Lung (tissue), 12 donors: ENCODE results near the gene LLGL2. TPM values are rescaled to one million over a fixed set of nuclear protein-coding genes. Genes with fewer than 3 reads are reported as not detected.

ENCODE experiments used
- ATAC-seq: fragments of 200-7000 bp; cut with Tn5 transposase; one replicate; pipeline ENCODE4 v1.9.1; 2020; ENCODE audit warnings: moderate number of reproducible peaks; ENCODE audit not compliant: insufficient read depth, low FRiP score
- DNase-seq, 3 donors: peaks; one replicate each; pipeline ENCODE4 v3.0.0-alpha.2; 2013 to 2017
- H3K27ac ChIP-seq, 2 donors: one replicate each; pipeline ENCODE4 v1.5.1; 2013; ENCODE audit warnings: mild to moderate bottlenecking in 2 of 2, moderate library complexity in 2 of 2, control low read depth in 1 of 2, inconsistent platforms in 1 of 2, low read depth in 1 of 2, low read length in 1 of 2
- H3K27me3 ChIP-seq, 3 donors: one replicate each; pipeline ENCODE4 v1.5.1; 2013; ENCODE audit warnings: low read length in 2 of 3; ENCODE audit not compliant: control insufficient read depth in 3 of 3, insufficient read depth in 3 of 3
- H3K36me3 ChIP-seq, 4 donors: one replicate each; pipeline ENCODE4 v1.5.1; 2013; ENCODE audit warnings: low read length in 4 of 4, mild to moderate bottlenecking in 1 of 4, moderate library complexity in 1 of 4; ENCODE audit not compliant: control insufficient read depth in 4 of 4, insufficient read depth in 4 of 4
- H3K4me1 ChIP-seq, 5 donors: one replicate each; pipeline ENCODE4 v1.5.1; 2013; ENCODE audit warnings: low read length in 5 of 5, mild to moderate bottlenecking in 2 of 5, moderate library complexity in 1 of 5; ENCODE audit not compliant: control insufficient read depth in 5 of 5, insufficient read depth in 5 of 5
- H3K4me3 ChIP-seq: one replicate; pipeline ENCODE4 v1.5.1; 2013; ENCODE audit warnings: mild to moderate bottlenecking, control low read depth, moderate library complexity
- H3K9ac ChIP-seq, 2 donors: one replicate each; pipeline ENCODE4 v1.5.1; 2013; ENCODE audit warnings: low read length in 2 of 2, control low read depth in 1 of 2; ENCODE audit not compliant: insufficient read depth in 1 of 2
- H3K9me3 ChIP-seq, 4 donors: one replicate each; pipeline ENCODE4 v1.5.1; 2013; ENCODE audit warnings: low read length in 3 of 4, mild to moderate bottlenecking in 1 of 4, moderate library complexity in 1 of 4; ENCODE audit not compliant: control insufficient read depth in 4 of 4, insufficient read depth in 3 of 4
- WGBS, 2 donors: extraction: QIAGEN DNeasy Blood & Tissue Kit; methylation state at CpG; one replicate each; pipeline ENCODE4 v1.1.7; 2013; 5-methylcytosine and 5-hydroxymethylcytosine counted together
- polyA plus RNA-seq, 2 donors: library from polyadenylated mRNA; stranded (reverse); fragments of 200-250 nt; gene quantifications; one replicate each; pipeline ENCODE4 v1.2.1, GENCODE V29; 2013
- total RNA-seq, 2 donors: library from RNA; depleted of rRNA in 1 of 2; stranded (reverse); fragments of >200 nt in 1 of 2; gene quantifications; one replicate each; pipeline ENCODE4 v1.2.1, GENCODE V29; 2014 to 2021
- TF ChIP-seq, protein P1 (sequence below): IDR thresholded peaks from 2 replicates; pipeline ENCODE4 v1.5.1; 2012; ENCODE audit warnings: mild to moderate bottlenecking; ENCODE audit errors: control extremely low read depth, extremely low read depth
- donor health status: control.
- donor health status: control.
- donor health status: Bipolar disorder and iron deficiency.
- donor health status: healthy.
- donor health status: DM: yes; HTN: yes; CAD: no.

LLGL2 gene
- total and polyA plus RNA-seq, 4 donors, result 80.5 to 199 (median 149) TPM

DNA sequence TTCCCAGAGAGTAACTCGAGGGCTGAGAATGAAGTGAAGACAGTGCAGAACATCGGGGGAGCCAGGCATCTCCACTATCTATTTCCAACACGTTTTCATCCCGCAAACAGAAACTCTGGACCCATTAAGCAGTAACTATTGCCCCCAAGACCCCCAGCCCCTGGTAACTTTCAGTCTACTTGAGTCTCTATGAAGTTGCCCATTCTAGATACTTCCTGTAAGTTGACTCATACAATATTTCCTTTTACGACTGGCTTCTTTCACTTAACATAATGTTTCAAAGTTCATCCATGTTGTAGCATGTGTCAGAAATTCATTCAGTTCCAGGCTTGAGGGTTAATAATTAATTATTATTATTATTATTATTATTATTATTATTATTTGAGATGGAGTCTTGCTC is 81.6 kb downstream of the LLGL2 start:
- Histone ChIP-seq H3K27me3 (no peaks in the 10 kb centered on the region), H3K9me3 (no peaks in the 10 kb centered on the region), H3K9ac (no peak overlapping the region), H3K4me3 (no peak overlapping the region), H3K36me3 (peaks cover 0 to 11% (median 8%) of the 10 kb centered on the region in 4 donors), H3K4me1 (peaks cover 0 to 2% (median 0%) of the 10 kb centered on the region in 5 donors), H3K27ac (no peak overlapping the region)
- 87 to 89% methylated on average over 5 of the region's 5 CpGs for WGBS, 2 donors
- TF ChIP-seq, protein P1, sequence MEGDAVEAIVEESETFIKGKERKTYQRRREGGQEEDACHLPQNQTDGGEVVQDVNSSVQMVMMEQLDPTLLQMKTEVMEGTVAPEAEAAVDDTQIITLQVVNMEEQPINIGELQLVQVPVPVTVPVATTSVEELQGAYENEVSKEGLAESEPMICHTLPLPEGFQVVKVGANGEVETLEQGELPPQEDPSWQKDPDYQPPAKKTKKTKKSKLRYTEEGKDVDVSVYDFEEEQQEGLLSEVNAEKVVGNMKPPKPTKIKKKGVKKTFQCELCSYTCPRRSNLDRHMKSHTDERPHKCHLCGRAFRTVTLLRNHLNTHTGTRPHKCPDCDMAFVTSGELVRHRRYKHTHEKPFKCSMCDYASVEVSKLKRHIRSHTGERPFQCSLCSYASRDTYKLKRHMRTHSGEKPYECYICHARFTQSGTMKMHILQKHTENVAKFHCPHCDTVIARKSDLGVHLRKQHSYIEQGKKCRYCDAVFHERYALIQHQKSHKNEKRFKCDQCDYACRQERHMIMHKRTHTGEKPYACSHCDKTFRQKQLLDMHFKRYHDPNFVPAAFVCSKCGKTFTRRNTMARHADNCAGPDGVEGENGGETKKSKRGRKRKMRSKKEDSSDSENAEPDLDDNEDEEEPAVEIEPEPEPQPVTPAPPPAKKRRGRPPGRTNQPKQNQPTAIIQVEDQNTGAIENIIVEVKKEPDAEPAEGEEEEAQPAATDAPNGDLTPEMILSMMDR, result no peak
- ATAC-seq (no peak), DNase-seq (no peak)

DNA sequence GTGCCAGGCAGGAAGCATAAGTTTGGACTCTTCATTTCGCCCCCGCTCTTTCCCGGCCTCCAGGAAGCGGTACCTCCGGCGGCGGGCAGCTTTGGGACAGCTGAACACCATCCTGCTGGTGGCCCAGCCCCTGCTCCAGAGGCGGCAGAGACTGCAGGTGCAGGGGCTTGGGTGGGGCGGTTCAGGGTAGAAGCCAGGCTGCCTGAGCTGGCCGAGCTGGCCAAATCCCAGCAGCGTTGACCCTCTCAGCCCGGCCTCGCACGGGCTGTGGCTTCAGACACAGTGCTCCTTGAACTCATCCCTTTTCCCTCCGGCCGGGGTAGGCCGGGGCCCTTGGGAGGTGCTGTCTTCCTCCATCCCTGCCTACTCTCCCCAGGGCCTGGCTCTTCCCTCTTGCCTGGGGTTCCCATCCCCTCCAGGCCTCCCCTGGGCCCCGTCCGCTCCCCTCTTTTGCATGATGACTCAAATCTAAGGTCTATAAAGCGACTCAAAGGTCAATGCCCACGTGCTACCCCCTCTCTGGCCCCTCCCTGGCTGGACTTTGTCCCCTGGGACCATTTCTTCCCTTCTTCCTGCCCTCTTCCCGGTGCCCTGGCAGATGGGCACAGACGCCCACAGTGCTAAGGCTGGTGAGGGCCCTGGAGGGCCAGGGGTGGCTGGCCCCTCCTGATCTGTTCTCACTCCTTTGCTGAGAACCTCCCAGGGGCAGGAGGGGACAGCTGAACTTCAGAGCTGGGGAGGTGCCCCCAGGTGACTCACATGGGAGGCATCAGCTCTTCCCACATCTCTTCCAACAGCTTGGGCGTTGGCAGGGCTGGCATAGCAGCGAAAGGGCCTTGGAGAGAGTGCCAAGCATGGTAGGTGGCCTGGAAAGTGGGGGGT is 84.8 kb downstream of the LLGL2 start:
- Histone ChIP-seq H3K4me3 (no peak overlapping the region), H3K27me3 (no peaks in the 10 kb centered on the region), H3K27ac (no peak overlapping the region), H3K36me3 (peaks cover 0 to 40% (median 10%) of the 10 kb centered on the region in 4 donors), H3K9me3 (no peaks in the 10 kb centered on the region), H3K4me1 (no peaks in the 10 kb centered on the region), H3K9ac (no peak overlapping the region)
- TF ChIP-seq, protein P1, result no peak
- 92 to 94% methylated on average over 25 of the region's 25 CpGs for WGBS, 2 donors
- DNase-seq (no peak), ATAC-seq (no peak)

DNA sequence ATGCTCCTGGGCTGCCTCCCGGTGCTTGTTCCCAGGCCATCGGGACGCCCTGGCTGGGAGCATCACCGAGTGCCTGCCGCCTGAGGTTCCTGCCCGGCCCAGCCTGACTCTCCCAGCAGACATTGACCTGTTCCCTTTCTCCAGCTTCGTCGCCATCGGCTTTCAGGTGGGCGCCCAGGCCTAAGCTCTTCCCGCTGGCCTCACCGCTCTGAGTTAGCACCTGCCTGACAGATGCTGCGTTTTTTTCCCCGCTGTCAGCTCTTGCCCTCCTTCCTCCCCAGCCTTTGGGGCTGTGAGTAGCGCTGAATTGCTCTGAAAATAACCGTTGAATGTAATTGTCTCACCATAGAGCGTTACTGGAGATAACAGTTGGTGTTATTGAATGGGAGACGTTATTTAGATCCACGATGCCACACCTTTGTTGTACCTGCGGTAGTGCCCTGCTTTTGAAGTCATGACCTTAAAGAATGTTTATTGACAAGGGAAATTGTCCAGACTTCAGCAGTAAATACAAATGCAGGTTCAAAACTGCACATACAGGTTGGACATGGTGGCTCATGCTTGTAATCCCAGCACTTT is 86.4 kb downstream of the LLGL2 start:
- Histone ChIP-seq H3K36me3 (peaks cover 0 to 56% (median 12%) of the 10 kb centered on the region in 4 donors), H3K27me3 (no peaks in the 10 kb centered on the region), H3K27ac (no peak overlapping the region), H3K9me3 (no peaks in the 10 kb centered on the region), H3K9ac (no peak overlapping the region), H3K4me1 (no peaks in the 10 kb centered on the region), H3K4me3 (no peak overlapping the region)
- TF ChIP-seq, protein P1, result no peak
- ATAC-seq, result no peak
- 91 to 99% methylated on average over 20 of the region's 20 CpGs for WGBS, 2 donors
- no peak for DNase-seq
